ENCODE measurements around the gene TTC17. TPM values are rescaled to one million over a fixed set of nuclear protein-coding genes. Genes with fewer than 3 reads are reported as not detected.

Gene TTC17
- total RNA-seq, 1 donor from 2014 or later = 53.8 TPM

- TF ChIP-seq CTCF (IDR thresholded peaks at IDR 0.05) = peak; percentile 16
- no peaks in the 10 kb centered on the region for H3K36me3 Mint-ChIP-seq (ENCODE audit: low read depth)
These were observed 700 bp downstream of the TTC17 start for GRCh38 chr11:43359422-43359818.

GRCh38 chr11:43360361-43361032 is 1.8 kb downstream of the TTC17 start:
- H3K4me1 Mint-ChIP-seq (ENCODE audit: low read depth) = peaks cover 31% of the 10 kb centered on the region
- no peaks in the 10 kb centered on the region for H3K9me3 Mint-ChIP-seq (ENCODE audit: low read depth)
- DNase-seq (ENCODE audit: low spot score) = no peak
- no peak for TF ChIP-seq CTCF (IDR thresholded peaks at IDR 0.05)
- peak overlapping the region; percentile 98 for H3K4me3 Mint-ChIP-seq (ENCODE audit: unreplicated experiment)
- peaks cover under 1% of the 10 kb centered on the region for H3K36me3 Mint-ChIP-seq (ENCODE audit: low read depth)
- H3K27me3 Mint-ChIP-seq (ENCODE audit: low read depth) = no peaks in the 10 kb centered on the region
- H3K27ac Mint-ChIP-seq (ENCODE audit: unreplicated experiment) = peak overlapping the region; percentile 59

More at GRCh38 chr11:43359422-43359818, 700 bp downstream of the TTC17 start:
- H3K9me3 Mint-ChIP-seq (ENCODE audit: low read depth) = no peaks in the 10 kb centered on the region
- peak overlapping the region; percentile 98 for H3K27ac Mint-ChIP-seq (ENCODE audit: unreplicated experiment)
- no peaks in the 10 kb centered on the region for H3K27me3 Mint-ChIP-seq (ENCODE audit: low read depth)
- no peak for DNase-seq (ENCODE audit: low spot score)
- H3K4me3 Mint-ChIP-seq (ENCODE audit: unreplicated experiment) = peak overlapping the region; percentile 98
- H3K4me1 Mint-ChIP-seq (ENCODE audit: low read depth) = peaks cover 31% of the 10 kb centered on the region

- H3K27ac Mint-ChIP-seq (ENCODE audit: unreplicated experiment) = peak overlapping the region; percentile 70
- no peaks in the 10 kb centered on the region for H3K27me3 Mint-ChIP-seq (ENCODE audit: low read depth)
- no peak for TF ChIP-seq CTCF (IDR thresholded peaks at IDR 0.05)
- DNase-seq (ENCODE audit: low spot score) = no peak
- H3K36me3 Mint-ChIP-seq (ENCODE audit: low read depth) = peaks cover 1% of the 10 kb centered on the region
- H3K4me1 Mint-ChIP-seq (ENCODE audit: low read depth) = peaks cover 14% of the 10 kb centered on the region
- H3K9me3 Mint-ChIP-seq (ENCODE audit: low read depth) = no peaks in the 10 kb centered on the region
- no peak overlapping the region for H3K4me3 Mint-ChIP-seq (ENCODE audit: unreplicated experiment)
These were observed 8.0 kb downstream of the TTC17 start for GRCh38 chr11:43366677-43367076.

GRCh38 chr11:43367382-43368178 is 8.9 kb downstream of the TTC17 start:
- Mint-ChIP-seq H3K36me3 (ENCODE audit: low read depth) (peaks cover 1% of the 10 kb centered on the region), H3K27ac (ENCODE audit: unreplicated experiment) (peak overlapping the region; percentile 70), H3K4me1 (ENCODE audit: low read depth) (peaks cover 11% of the 10 kb centered on the region), H3K27me3 (ENCODE audit: low read depth) (no peaks in the 10 kb centered on the region), H3K9me3 (ENCODE audit: low read depth) (no peaks in the 10 kb centered on the region), H3K4me3 (ENCODE audit: unreplicated experiment) (no peak overlapping the region)
- DNase-seq (ENCODE audit: low spot score) = no peak
- TF ChIP-seq CTCF (IDR thresholded peaks at IDR 0.05) = no peak

GRCh38 chr11:43376065-43376464 is 17.3 kb downstream of the TTC17 start:
- H3K4me1 Mint-ChIP-seq (ENCODE audit: low read depth) = peaks cover 5% of the 10 kb centered on the region
- no peaks in the 10 kb centered on the region for H3K9me3 Mint-ChIP-seq (ENCODE audit: low read depth)
- peak overlapping the region; percentile 15 for H3K27ac Mint-ChIP-seq (ENCODE audit: unreplicated experiment)
- no peak overlapping the region for H3K4me3 Mint-ChIP-seq (ENCODE audit: unreplicated experiment)
- peaks cover 4% of the 10 kb centered on the region for H3K36me3 Mint-ChIP-seq (ENCODE audit: low read depth)
- no peak for DNase-seq (ENCODE audit: low spot score)
- no peaks in the 10 kb centered on the region for H3K27me3 Mint-ChIP-seq (ENCODE audit: low read depth)
- TF ChIP-seq CTCF (IDR thresholded peaks at IDR 0.05) = no peak

Measured in chondrocyte (in vitro differentiated cells).